Neural cell (in vitro differentiated cells): ENCODE results near the gene WIPI1. TPM values are rescaled to one million over a fixed set of nuclear protein-coding genes. Genes with fewer than 3 reads are reported as not detected.

Source experiments
- H2AFZ ChIP-seq: fragments of 200-600, 300-800 bp; sonication (generic), shearing (Covaris generic); 2 replicates; pipeline ENCODE4 v1.6.0; 2014; ENCODE audit warnings: low read depth, mild to moderate bottlenecking, antibody characterized with exemption, low read length, moderate library complexity
- H3F3A ChIP-seq: fragments of 200-600 bp; shearing (Covaris generic); 2 replicates; pipeline ENCODE4 v1.6.1; 2016; ENCODE audit warnings: mild to moderate bottlenecking, moderate library complexity, mixed read lengths, antibody characterized with exemption, low read length; ENCODE audit not compliant: insufficient read depth, poor library complexity, severe bottlenecking
- H3K27ac ChIP-seq: fragments of 200-600, 300-800 bp; sonication (generic), shearing (Covaris generic); 2 replicates; pipeline ENCODE4 v1.5.1; 2014; ENCODE audit warnings: mild to moderate bottlenecking, low read length, moderate library complexity
- H3K27me3 ChIP-seq: fragments of 300-800, 200-600 bp; sonication (generic), shearing (Covaris generic); 2 replicates; pipeline ENCODE4 v1.6.0; 2014; ENCODE audit warnings: mild to moderate bottlenecking, low read depth, low read length, moderate library complexity; ENCODE audit not compliant: insufficient read depth
- H3K36me3 ChIP-seq: fragments of 300-800, 200-600 bp; sonication (generic), shearing (Covaris generic); 2 replicates; pipeline ENCODE4 v1.5.1; 2014; ENCODE audit warnings: mild to moderate bottlenecking, antibody characterized with exemption, low read length, moderate library complexity; ENCODE audit not compliant: insufficient read depth
- H3K4me2 ChIP-seq: fragments of 300-800, 200-600 bp; sonication (generic), shearing (Covaris generic); 2 replicates; pipeline ENCODE4 v1.6.0; 2014; ENCODE audit warnings: mild to moderate bottlenecking, low read length
- H3K4me3 ChIP-seq: fragments of 300-800, 200-600 bp; sonication (generic), shearing (Covaris generic); 2 replicates; pipeline ENCODE4 v1.5.1; 2014; ENCODE audit warnings: mild to moderate bottlenecking, low read length, moderate library complexity
- H3K79me2 ChIP-seq: fragments of 200-600 bp; shearing (Covaris generic); replicated peaks from 2 replicates; pipeline ENCODE4 v1.6.0; 2014; ENCODE audit warnings: mild to moderate bottlenecking, low read length, moderate library complexity; ENCODE audit not compliant: insufficient read depth
- H3K9ac ChIP-seq: fragments of 300-800, 200-600 bp; sonication (generic), shearing (Covaris generic); 2 replicates; pipeline ENCODE4 v1.6.1; 2016; ENCODE audit warnings: mild to moderate bottlenecking, low read length, mixed read lengths
- H3K9me2 ChIP-seq: fragments of 200-600 bp; shearing (Covaris generic); 2 replicates; pipeline ENCODE4 v1.6.1; 2016; ENCODE audit warnings: mild to moderate bottlenecking, low read length, mixed read lengths; ENCODE audit not compliant: insufficient read depth
- H3K9me3 ChIP-seq: fragments of 200-600, 300-800 bp; sonication (generic), shearing (Covaris generic); 2 replicates; pipeline ENCODE4 v1.6.1; 2016; ENCODE audit warnings: mild to moderate bottlenecking, mixed run types, low read length, moderate library complexity, mixed read lengths
- H4K20me1 ChIP-seq: fragments of 200-600 bp; shearing (Covaris generic); 2 replicates; pipeline ENCODE4 v1.6.1; 2016; ENCODE audit warnings: mild to moderate bottlenecking, mixed run types; ENCODE audit not compliant: insufficient read depth
- EP300 ChIP-seq: fragments of 450-650 bp; conservative IDR thresholded peaks from 2 replicates; pipeline ENCODE4 v1.6.1; 2014; ENCODE audit warnings: antibody characterized with exemption, mild to moderate bottlenecking, moderate library complexity; ENCODE audit not compliant: poor library complexity, severe bottlenecking
- EZH2 ChIP-seq: fragments of 200-600, 300-800 bp; shearing (Covaris generic), sonication (generic); IDR thresholded peaks from 2 replicates; pipeline ENCODE4 v1.6.1; 2014; ENCODE audit warnings: antibody characterized with exemption, low read length, borderline replicate concordance, mild to moderate bottlenecking; ENCODE audit not compliant: insufficient read depth, poor library complexity, severe bottlenecking
- MXI1 ChIP-seq: fragments of 450-650 bp; conservative IDR thresholded peaks from 2 replicates; pipeline ENCODE4 v1.6.1; 2014; ENCODE audit warnings: antibody characterized with exemption, mild to moderate bottlenecking; ENCODE audit not compliant: poor library complexity, severe bottlenecking
- POLR2AphosphoS5 ChIP-seq: IDR thresholded peaks from 2 replicates; pipeline ENCODE4 v1.6.1; 2012
- RAD21 ChIP-seq: fragments of 450-650 bp; conservative IDR thresholded peaks from 2 replicates; pipeline ENCODE4 v1.6.1; 2014; ENCODE audit warnings: antibody characterized with exemption, mild to moderate bottlenecking, moderate library complexity
- REST ChIP-seq: IDR thresholded peaks from 2 replicates; pipeline ENCODE4 v1.6.1; 2012; ENCODE audit warnings: borderline replicate concordance
- TAF1 ChIP-seq: IDR thresholded peaks from 2 replicates; pipeline ENCODE4 v1.6.1; 2012; ENCODE audit warnings: low read depth
- polyA plus RNA-seq: library from polyadenylated mRNA; depleted of rRNA; stranded (reverse); fragments of >200 nt; gene quantifications from 2 replicates; pipeline ENCODE4 v1.2.3, GENCODE V29; 2014
- TF ChIP-seq, protein P1 (sequence below): fragments of 450-650 bp; IDR thresholded peaks from 2 replicates; pipeline ENCODE4 v1.5.1; 2014; ENCODE audit warnings: antibody characterized with exemption, mild to moderate bottlenecking, moderate library complexity; ENCODE audit not compliant: poor library complexity, severe bottlenecking

Gene WIPI1
- polyA plus RNA-seq, 1 donor from 2014 or later, result 17.8 TPM

- TF ChIP-seq REST, result no peak
- Histone ChIP-seq H3K9me2 (no peaks in the 10 kb centered on the region), H3K4me3 (no peak overlapping the region), H3K4me2 (no peak overlapping the region), H3F3A (no peaks in the 10 kb centered on the region), H3K9me3 (no peaks in the 10 kb centered on the region), H3K27ac (no peak overlapping the region), H3K27me3 (no peaks in the 10 kb centered on the region), H4K20me1 (no peaks in the 10 kb centered on the region), H2AFZ (no peak overlapping the region), H3K79me2 (no peaks in the 10 kb centered on the region), H3K36me3 (no peaks in the 10 kb centered on the region), H3K9ac (no peak overlapping the region)
These were observed 43.8 kb upstream of the WIPI1 start for GRCh38 chr17:68501074-68501473.

GRCh38 chr17:68499587-68499986 lies 42.3 kb upstream of the WIPI1 start:
- H3F3A ChIP-seq, result no peaks in the 10 kb centered on the region
- no peak overlapping the region for H3K9ac ChIP-seq
- no peaks in the 10 kb centered on the region for H3K9me3 ChIP-seq
- H3K4me3 ChIP-seq, result no peak overlapping the region
- no peak overlapping the region for H2AFZ ChIP-seq
- H3K27me3 ChIP-seq, result no peaks in the 10 kb centered on the region
- TF ChIP-seq, protein P1, sequence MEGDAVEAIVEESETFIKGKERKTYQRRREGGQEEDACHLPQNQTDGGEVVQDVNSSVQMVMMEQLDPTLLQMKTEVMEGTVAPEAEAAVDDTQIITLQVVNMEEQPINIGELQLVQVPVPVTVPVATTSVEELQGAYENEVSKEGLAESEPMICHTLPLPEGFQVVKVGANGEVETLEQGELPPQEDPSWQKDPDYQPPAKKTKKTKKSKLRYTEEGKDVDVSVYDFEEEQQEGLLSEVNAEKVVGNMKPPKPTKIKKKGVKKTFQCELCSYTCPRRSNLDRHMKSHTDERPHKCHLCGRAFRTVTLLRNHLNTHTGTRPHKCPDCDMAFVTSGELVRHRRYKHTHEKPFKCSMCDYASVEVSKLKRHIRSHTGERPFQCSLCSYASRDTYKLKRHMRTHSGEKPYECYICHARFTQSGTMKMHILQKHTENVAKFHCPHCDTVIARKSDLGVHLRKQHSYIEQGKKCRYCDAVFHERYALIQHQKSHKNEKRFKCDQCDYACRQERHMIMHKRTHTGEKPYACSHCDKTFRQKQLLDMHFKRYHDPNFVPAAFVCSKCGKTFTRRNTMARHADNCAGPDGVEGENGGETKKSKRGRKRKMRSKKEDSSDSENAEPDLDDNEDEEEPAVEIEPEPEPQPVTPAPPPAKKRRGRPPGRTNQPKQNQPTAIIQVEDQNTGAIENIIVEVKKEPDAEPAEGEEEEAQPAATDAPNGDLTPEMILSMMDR, result no peak
- TF ChIP-seq POLR2AphosphoS5 (no peak), REST (no peak), EP300 (no peak), MXI1 (no peak), RAD21 (no peak), EZH2 (no peak), TAF1 (no peak)
- no peak overlapping the region for H3K27ac ChIP-seq
- no peak overlapping the region for H3K4me2 ChIP-seq
- H3K36me3 ChIP-seq, result no peaks in the 10 kb centered on the region
- no peaks in the 10 kb centered on the region for H3K9me2 ChIP-seq
- no peaks in the 10 kb centered on the region for H3K79me2 ChIP-seq
- H4K20me1 ChIP-seq, result no peaks in the 10 kb centered on the region
